GM21447 (cell line): Measurements from ENCODE around the gene VTN.

ENCODE experiments used
- ATAC-seq: cut with Tn5 transposase; IDR thresholded peaks from one replicate; pipeline ENCODE4 v1.9.1; 2021; ENCODE audit not compliant: unreplicated experiment

The VTN gene

GRCh38 chr17:28324781-28325180 is 45.3 kb downstream of the VTN start:
- no peak for ATAC-seq

GRCh38 chr17:28324267-28324745 is 45.8 kb downstream of the VTN start:
- no peak for ATAC-seq

- ATAC-seq = no peak
Measured at GRCh38 chr17:28320215-28321061, 49.7 kb downstream of the VTN start.

- no peak for ATAC-seq
Measured at GRCh38 chr17:28319598-28319935, 50.5 kb downstream of the VTN start.

GRCh38 chr17:28318759-28319597 is 51.1 kb downstream of the VTN start, which contains the start of gene TMEM97:
TMEM97 (plus strand) TSS chr17:28319200; CDS start chr17:28319240, 40 bp downstream.
- ATAC-seq = peak; percentile 95

GRCh38 chr17:28317966-28318758 is 51.9 kb downstream of the VTN start:
- ATAC-seq = no peak
